WI38 (cell line): ENCODE measurements around the gene KIF21A.

Experiments used
- H3K4me3 ChIP-seq: 2 replicates; pipeline ENCODE4 v1.5.1; 2011; ENCODE audit warnings: low read depth, mild to moderate bottlenecking, control low read depth, low read length
- TF ChIP-seq, protein P1 (sequence below): IDR thresholded peaks from 2 replicates; pipeline ENCODE4 v1.5.1; 2012; ENCODE audit warnings: low read depth, mild to moderate bottlenecking, control low read depth, low read length

Gene KIF21A

DNA sequence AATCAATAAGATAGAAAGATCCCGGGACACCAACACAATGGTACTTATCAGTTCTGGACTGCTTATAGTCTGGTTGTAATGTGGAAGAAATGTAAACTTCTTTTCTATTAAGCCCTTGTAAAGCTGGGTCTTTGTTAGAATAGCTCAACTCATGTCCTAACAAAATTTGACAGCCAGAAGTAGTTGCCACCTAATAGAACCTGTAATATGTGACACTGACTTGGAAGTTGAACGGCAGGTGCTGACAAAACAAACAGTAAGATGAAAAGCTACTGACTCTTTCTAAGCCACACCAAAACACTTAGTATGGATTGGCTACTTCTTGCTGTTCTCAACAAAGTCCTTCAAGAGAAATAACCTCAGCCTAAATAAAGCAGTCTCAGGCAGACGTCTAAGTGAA is 56.6 kb downstream of the KIF21A start:
- no peak overlapping the region for H3K4me3 ChIP-seq
- TF ChIP-seq, protein P1, sequence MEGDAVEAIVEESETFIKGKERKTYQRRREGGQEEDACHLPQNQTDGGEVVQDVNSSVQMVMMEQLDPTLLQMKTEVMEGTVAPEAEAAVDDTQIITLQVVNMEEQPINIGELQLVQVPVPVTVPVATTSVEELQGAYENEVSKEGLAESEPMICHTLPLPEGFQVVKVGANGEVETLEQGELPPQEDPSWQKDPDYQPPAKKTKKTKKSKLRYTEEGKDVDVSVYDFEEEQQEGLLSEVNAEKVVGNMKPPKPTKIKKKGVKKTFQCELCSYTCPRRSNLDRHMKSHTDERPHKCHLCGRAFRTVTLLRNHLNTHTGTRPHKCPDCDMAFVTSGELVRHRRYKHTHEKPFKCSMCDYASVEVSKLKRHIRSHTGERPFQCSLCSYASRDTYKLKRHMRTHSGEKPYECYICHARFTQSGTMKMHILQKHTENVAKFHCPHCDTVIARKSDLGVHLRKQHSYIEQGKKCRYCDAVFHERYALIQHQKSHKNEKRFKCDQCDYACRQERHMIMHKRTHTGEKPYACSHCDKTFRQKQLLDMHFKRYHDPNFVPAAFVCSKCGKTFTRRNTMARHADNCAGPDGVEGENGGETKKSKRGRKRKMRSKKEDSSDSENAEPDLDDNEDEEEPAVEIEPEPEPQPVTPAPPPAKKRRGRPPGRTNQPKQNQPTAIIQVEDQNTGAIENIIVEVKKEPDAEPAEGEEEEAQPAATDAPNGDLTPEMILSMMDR = no peak

DNA sequence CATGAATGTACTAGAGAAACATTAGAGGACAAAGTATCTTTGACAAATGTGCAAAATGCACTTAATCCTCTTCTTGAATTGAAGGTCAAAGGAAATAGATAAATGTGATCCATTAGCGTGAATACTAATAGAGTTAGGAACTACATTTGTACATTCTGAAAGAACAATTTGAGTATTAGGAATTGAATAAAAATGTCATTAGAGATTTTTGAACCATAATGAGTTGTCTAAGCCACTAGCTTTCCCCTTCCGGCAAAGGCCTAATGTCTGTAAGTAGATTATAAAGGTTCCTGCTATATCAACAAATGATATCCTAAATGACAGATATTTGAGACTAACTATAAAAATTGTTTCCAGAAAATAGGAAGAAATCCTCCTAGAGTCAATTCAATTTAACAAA is 59.8 kb downstream of the KIF21A start:
- H3K4me3 ChIP-seq = no peak overlapping the region
- TF ChIP-seq, protein P1 = no peak

DNA sequence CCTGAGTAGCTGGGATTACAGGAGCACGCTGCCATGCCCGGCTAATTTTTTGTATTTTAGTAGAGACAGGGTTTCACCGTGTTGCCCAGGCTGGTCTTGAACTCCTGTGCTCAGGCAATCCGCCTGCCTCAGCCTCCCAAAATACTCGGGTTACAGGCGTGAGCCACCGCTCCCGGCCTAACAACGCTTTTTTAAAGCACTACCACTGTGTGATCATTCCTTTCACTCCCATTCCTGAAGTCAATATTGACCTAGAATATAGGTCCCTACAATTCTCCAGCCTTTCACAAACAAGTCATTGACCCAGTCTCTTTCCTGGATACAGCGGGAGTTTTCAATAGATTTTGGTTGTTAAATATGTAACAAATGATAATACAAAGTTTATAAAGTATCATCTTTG is 62.8 kb downstream of the KIF21A start:
- TF ChIP-seq, protein P1 = no peak
- no peak overlapping the region for H3K4me3 ChIP-seq

DNA sequence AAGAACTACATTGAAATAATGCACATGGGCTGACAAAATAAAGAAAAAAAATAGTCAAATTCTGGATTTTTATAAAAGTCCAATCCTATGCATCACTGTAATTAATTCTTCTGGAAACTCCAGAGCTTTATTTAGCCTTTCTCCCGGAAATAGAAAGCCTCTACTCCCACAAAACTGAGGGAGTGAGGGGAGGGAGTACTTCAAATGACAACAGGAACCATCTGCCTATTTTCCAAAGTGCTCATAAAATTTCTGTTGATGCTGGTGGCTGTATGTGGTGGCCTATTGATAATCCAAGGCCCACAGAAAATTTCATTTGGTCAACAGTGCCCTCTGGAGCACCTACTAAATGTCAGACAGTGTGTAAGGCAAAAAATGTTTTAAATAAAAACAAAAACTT is 64.6 kb downstream of the KIF21A start:
- TF ChIP-seq, protein P1 = no peak
- H3K4me3 ChIP-seq = no peak overlapping the region

DNA sequence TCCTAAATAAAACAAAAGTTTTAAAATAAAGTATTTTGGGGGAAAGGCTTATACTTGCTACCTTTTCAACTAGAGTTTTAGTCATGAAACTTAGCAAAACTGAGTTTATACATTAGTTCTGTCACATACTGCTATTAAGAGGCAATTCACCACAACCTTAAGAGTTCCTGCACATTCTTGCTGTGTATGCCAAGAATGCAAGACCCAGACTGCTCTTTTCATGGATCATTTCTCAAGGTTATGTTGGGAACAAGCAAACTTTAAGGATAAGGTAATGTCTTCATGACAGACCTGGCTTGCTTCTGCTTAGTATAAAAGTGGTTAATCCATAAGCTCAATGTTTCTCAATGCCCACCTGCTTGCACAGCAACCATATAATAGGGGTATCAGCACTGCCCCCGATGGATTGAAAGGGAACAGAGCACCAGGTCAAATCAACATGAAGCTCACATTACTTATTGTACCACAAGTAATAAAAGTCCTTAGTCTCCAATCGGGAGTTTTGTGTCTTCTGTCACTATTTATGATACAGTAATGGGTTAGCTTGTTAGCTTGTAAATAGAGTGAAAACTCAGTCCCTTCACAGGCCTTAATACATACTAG is 67.6 kb downstream of the KIF21A start:
- H3K4me3 ChIP-seq = no peak overlapping the region
- TF ChIP-seq, protein P1 = no peak

DNA sequence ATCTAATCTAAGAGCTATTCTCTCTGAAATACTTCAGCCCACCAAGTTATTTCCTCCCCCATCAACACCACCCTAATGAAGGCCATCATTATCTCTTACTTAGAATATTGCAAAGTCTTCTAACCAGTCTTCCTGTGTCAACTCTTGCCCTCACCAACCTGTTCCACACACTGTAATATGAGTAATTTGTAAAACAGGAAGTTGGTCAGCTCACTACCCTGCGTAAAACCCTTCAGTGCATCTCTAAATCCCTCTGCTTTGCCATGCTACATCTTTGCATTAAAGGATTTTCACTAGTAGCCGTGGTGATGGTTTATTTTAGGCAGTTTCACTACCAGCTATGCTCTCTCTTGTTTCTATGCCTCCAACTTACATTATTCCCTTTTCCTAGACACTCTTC is 70.0 kb downstream of the KIF21A start:
- no peak overlapping the region for H3K4me3 ChIP-seq
- TF ChIP-seq, protein P1 = no peak

DNA sequence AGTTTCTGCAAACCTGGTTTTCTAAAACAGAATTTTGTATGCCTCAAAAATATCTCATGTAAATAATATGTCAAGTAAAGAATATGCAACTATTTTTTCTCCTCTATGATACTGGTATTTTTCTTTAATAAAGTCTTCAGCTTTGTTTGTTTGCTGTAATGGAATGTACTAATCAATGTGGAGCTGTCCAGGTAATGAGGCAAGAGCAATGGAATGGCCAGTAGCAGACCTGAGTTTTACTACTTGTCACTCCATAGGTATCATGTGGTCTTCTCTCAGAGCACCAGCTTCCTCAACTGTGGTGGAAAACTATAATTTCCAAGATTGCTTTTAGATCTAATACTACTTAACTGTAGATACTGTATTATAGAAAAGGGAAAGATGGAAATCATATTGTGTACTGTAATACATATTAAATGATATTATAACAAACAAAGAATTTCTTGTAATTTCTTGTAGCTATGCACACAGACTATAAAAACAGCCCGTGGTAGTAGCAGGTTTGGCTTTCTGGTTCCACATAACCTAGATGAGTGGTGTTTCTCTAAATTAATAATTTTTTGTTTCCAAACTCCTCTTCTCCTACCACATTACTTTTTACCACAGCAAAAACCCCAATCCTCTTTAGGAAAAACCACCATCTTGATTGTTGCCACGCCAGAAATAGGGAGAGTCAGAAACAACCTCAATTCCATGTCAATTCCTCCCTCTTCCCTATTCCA is 70.6 kb downstream of the KIF21A start:
- TF ChIP-seq, protein P1 = no peak
- no peak overlapping the region for H3K4me3 ChIP-seq
